Measurements from ENCODE around the gene CDH4. TPM values are rescaled to one million over a fixed set of nuclear protein-coding genes. Genes with fewer than 3 reads are reported as not detected.

CDH4 gene
- total RNA-seq, 1 experiment from 2014 or later: not detected

GRCh38 chr20:61285152-61285645, 33.1 kb downstream of the CDH4 start:
- no peaks in the 10 kb centered on the region; the same call in 1 of the 2 replicates for H3K27me3 ChIP-seq (ENCODE audit: control insufficient read depth, insufficient read depth, low read length)
- ChIA-PET POLR2A (no interaction called here), CTCF (no interaction called here)
- no peak for TF ChIP-seq SIN3A (IDR thresholded peaks at IDR 0.05; ENCODE audit: borderline replicate concordance, insufficient read depth, low read depth, low read length)
- TF ChIP-seq REST (IDR thresholded peaks at IDR 0.05; ENCODE audit: insufficient read depth in 1 of 2, low read depth in 2 of 2, low read length in 1 of 2): no peak
- TF ChIP-seq TCF7L2 (IDR thresholded peaks at IDR 0.05; ENCODE audit: low read depth, low read length): no peak
- TF ChIP-seq POLR2AphosphoS5 (IDR thresholded peaks at IDR 0.05; ENCODE audit: low read depth, low read length): no peak
- no peak for TF ChIP-seq CTCF (IDR thresholded peaks at IDR 0.05)
- no peaks in the 10 kb centered on the region for H3K9me3 ChIP-seq (ENCODE audit: control insufficient read depth, insufficient read depth, low read depth, low read length)
- intact Hi-C loops (cut with micrococcal nuclease; ENCODE audit: unreplicated experiment): no loop called here
- in situ Hi-C loops (cut with HindIII; ENCODE audit: low pct_unique_long_range_greater_than_20kb, low sequenced_read_pairs): no loop called here
- no peak for DNase-seq (ENCODE audit: low read depth, low spot score)
- no peaks in the 10 kb centered on the region for H3K36me3 ChIP-seq (ENCODE audit: control insufficient read depth, insufficient read depth, low read length)
- ATAC-seq: no peak
- H3K4me3 ChIP-seq (ENCODE audit: low read depth in 2 of 2, low read length in 2 of 2): no peak overlapping the region
- BruUV-seq (replicated peaks): no TSS peak
- no peak overlapping the region for H3K27ac ChIP-seq (ENCODE audit: low read length)
- H3K4me1 ChIP-seq (ENCODE audit: control insufficient read depth, insufficient read depth, low read length): no peaks in the 10 kb centered on the region

GRCh38 chr20:61285691-61286090, 33.6 kb downstream of the CDH4 start:
- in situ Hi-C loops (cut with HindIII; ENCODE audit: low pct_unique_long_range_greater_than_20kb, low sequenced_read_pairs): no loop called here
- BruUV-seq (replicated peaks): no TSS peak
- CTCF ChIA-PET: no interaction called here

More at GRCh38 chr20:61285691-61286090, 33.6 kb downstream of the CDH4 start:
- Histone ChIP-seq H3K27ac (ENCODE audit: low read length) (no peak overlapping the region), H3K27me3 (ENCODE audit: control insufficient read depth, insufficient read depth, low read length) (no peaks in the 10 kb centered on the region; the same call in 1 of the 2 replicates), H3K9me3 (ENCODE audit: control insufficient read depth, insufficient read depth, low read depth, low read length) (no peaks in the 10 kb centered on the region), H3K36me3 (ENCODE audit: control insufficient read depth, insufficient read depth, low read length) (no peaks in the 10 kb centered on the region), H3K4me1 (ENCODE audit: control insufficient read depth, insufficient read depth, low read length) (no peaks in the 10 kb centered on the region), H3K4me3 (ENCODE audit: low read depth in 2 of 2, low read length in 2 of 2) (no peak overlapping the region)
- TF ChIP-seq SIN3A (IDR thresholded peaks at IDR 0.05; ENCODE audit: borderline replicate concordance, insufficient read depth, low read depth, low read length): no peak
- no peak for TF ChIP-seq REST (IDR thresholded peaks at IDR 0.05; ENCODE audit: insufficient read depth in 1 of 2, low read depth in 2 of 2, low read length in 1 of 2)
- no peak for TF ChIP-seq CTCF (IDR thresholded peaks at IDR 0.05)
- TF ChIP-seq POLR2AphosphoS5 (IDR thresholded peaks at IDR 0.05; ENCODE audit: low read depth, low read length): no peak
- no peak for TF ChIP-seq TCF7L2 (IDR thresholded peaks at IDR 0.05; ENCODE audit: low read depth, low read length)
- ATAC-seq (no peak), DNase-seq (ENCODE audit: low read depth, low spot score) (no peak)
- intact Hi-C loops (cut with micrococcal nuclease; ENCODE audit: unreplicated experiment): no loop called here
- POLR2A ChIA-PET: no interaction called here
